Superior temporal gyrus (tissue), 1 donor: ENCODE data around the gene KLF2.

Experiments used
- DNase-seq: peaks from one replicate; pipeline ENCODE4 v3.0.0-alpha.2; 2016; ENCODE audit errors: extremely low spot score

Gene KLF2

DNA sequence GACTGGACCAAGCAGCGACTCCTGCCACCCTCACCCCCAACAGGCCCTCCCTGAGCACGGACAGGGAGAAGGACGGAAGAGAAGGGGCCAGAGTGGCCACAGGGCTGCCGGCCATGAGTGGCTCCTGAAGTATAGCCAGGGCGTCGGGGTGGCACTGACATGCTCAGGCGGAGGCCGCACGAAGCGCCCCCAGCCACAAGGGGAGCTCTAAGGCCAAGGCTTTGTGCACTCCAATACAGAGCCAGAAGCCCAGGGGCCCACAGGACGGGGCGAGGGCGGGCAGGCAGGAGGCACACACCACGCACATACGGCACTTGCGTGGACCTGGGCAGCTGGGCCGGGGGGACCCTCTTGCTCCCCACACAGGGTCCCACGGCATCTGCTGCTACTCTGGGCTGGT, 52.0 kb downstream of the KLF2 start:
- DNase-seq, result no peak

DNA sequence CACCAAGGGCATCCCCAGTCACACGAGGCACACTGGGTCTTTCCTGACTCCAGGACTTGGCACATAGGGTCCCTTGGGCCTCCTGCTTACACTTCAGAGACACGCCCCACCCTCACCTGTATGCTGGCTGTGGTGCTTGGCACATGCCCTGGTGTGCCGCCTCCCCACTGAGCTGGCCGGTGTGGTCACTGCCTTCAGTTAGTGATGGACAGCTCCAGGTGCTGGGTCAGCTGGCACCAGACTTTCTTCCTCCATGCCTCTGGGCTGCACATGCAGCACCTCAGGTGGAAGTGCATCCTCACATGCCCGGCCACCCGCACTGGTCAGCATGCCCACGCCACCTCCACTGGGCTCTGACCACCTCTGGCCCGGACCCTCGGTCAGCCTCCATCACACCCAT, 52.9 kb downstream of the KLF2 start:
- DNase-seq, result no peak
